ENCODE data around the gene SLC13A5. TPM values are rescaled to one million over a fixed set of nuclear protein-coding genes. Genes with fewer than 3 reads are reported as not detected.

SLC13A5 gene
- total RNA-seq, 1 experiment from 2014 or later = not detected

DNA sequence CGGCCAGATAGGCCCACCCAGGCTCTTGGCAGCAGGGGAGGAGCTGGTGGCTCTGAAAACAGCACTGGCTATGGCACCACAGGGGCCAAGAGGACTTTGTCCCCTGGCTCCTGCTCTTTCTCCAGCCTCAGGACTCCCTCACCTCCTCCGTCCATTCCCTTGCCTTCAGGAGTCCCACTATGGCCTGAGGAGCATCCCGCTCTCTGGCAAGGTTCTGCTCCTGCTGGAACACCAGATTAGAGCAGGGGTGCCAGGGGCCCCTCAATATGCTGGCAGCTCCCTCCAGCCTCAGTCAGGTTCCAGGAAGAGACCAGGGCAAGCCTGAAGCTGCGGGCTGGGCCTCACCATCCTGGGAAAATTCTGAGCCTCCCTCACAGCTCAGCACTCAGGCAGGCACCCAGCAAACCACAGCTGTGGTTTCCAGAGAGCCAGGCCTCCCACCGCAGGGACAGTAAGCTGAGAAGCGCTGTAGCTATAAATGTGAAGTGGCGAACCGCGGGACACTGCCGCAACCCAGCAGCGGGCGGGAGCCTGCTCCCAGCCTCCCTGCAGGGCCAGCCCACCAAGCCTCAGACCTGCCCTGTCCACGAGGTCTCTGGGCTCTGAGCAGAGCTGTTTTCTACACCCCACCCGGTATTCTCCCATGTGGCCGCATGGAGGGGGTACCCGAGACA is 35.9 kb downstream of the SLC13A5 start:
- Histone ChIP-seq H2AFZ (ENCODE audit: low read length) (no peak overlapping the region), H3K9me3 (ENCODE audit: low read length) (no peaks in the 10 kb centered on the region), H3K9me2 (replicated peaks; ENCODE audit: low read length) (no peaks in the 10 kb centered on the region), H3K9ac (ENCODE audit: low read length) (no peak overlapping the region), H3K79me2 (ENCODE audit: low read length) (no peaks in the 10 kb centered on the region), H3K4me1 (ENCODE audit: insufficient read depth, low read length) (peaks cover 19% of the 10 kb centered on the region), H3K27ac (ENCODE audit: low read length) (no peak overlapping the region), H3K4me3 (ENCODE audit: low read length) (no peak overlapping the region), H3K36me3 (ENCODE audit: low read depth, low read length) (no peaks in the 10 kb centered on the region), H3K4me2 (ENCODE audit: low read length) (no peak overlapping the region), H3F3A (ENCODE audit: low read length, unreplicated experiment) (no peaks in the 10 kb centered on the region), H4K20me1 (ENCODE audit: low read length) (no peaks in the 10 kb centered on the region), H3K27me3 (ENCODE audit: low read length) (no peaks in the 10 kb centered on the region)
- ATAC-seq (no peak), DNase-seq (no peak)
- ChIA-PET POLR2A (ENCODE audit: unreplicated experiment) (no interaction called here), CTCF (interaction anchor here (0.6 kb wide), 1 partner anchor 119 kb away, joined by 3 read pairs; no protein-coding TSS in a partner anchor)
- TF ChIP-seq EZH2phosphoT487 (IDR thresholded peaks at IDR 0.05; ENCODE audit: borderline replicate concordance, low read length) = no peak
- TF ChIP-seq, protein P1, sequence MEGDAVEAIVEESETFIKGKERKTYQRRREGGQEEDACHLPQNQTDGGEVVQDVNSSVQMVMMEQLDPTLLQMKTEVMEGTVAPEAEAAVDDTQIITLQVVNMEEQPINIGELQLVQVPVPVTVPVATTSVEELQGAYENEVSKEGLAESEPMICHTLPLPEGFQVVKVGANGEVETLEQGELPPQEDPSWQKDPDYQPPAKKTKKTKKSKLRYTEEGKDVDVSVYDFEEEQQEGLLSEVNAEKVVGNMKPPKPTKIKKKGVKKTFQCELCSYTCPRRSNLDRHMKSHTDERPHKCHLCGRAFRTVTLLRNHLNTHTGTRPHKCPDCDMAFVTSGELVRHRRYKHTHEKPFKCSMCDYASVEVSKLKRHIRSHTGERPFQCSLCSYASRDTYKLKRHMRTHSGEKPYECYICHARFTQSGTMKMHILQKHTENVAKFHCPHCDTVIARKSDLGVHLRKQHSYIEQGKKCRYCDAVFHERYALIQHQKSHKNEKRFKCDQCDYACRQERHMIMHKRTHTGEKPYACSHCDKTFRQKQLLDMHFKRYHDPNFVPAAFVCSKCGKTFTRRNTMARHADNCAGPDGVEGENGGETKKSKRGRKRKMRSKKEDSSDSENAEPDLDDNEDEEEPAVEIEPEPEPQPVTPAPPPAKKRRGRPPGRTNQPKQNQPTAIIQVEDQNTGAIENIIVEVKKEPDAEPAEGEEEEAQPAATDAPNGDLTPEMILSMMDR (conservative IDR thresholded peaks at IDR 0.05; ENCODE audit: low read depth, low read length) = no peak
- no peak for TF ChIP-seq EZH2 (IDR thresholded peaks at IDR 0.05; ENCODE audit: low read length, unreplicated experiment)
- BruUV-seq (replicated peaks) = no TSS peak
- intact Hi-C loops (cut with micrococcal nuclease) = no loop called here

DNA sequence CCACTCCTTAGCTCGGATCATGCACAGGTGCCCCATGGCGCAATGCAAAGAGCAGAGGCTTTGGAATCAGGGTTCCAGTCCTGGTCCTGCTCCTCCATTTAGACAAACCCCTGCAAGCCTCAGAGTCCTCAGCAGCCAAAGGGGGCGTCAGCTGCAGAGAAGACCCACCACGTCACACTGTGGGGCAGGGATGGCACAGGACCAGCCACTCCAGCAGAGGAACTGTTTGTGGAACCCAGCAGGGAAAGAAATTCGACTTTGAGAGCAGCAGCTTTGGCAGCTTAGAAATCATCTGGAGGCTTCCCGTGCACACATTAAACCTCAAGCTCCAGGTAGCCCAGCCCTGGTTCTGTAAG is 36.4 kb downstream of the SLC13A5 start:
- no peaks in the 10 kb centered on the region for H3K79me2 ChIP-seq (ENCODE audit: low read length)
- H3K27me3 ChIP-seq (ENCODE audit: low read length) = no peaks in the 10 kb centered on the region
- no peak overlapping the region for H2AFZ ChIP-seq (ENCODE audit: low read length)
- intact Hi-C loops (cut with micrococcal nuclease) = no loop called here
- TF ChIP-seq, protein P1 (conservative IDR thresholded peaks at IDR 0.05; ENCODE audit: low read depth, low read length) = no peak
- no peak for TF ChIP-seq EZH2phosphoT487 (IDR thresholded peaks at IDR 0.05; ENCODE audit: borderline replicate concordance, low read length)
- no peak for TF ChIP-seq EZH2 (IDR thresholded peaks at IDR 0.05; ENCODE audit: low read length, unreplicated experiment)
- H3K4me2 ChIP-seq (ENCODE audit: low read length) = no peak overlapping the region
- H3K9ac ChIP-seq (ENCODE audit: low read length) = no peak overlapping the region
- H4K20me1 ChIP-seq (ENCODE audit: low read length) = no peaks in the 10 kb centered on the region
- ChIA-PET POLR2A (ENCODE audit: unreplicated experiment) (no interaction called here), CTCF (no interaction called here)
- no peak overlapping the region for H3K4me3 ChIP-seq (ENCODE audit: low read length)
- no TSS peak for BruUV-seq (replicated peaks)
- H3K9me3 ChIP-seq (ENCODE audit: low read length) = no peaks in the 10 kb centered on the region
- H3F3A ChIP-seq (ENCODE audit: low read length, unreplicated experiment) = no peaks in the 10 kb centered on the region
- H3K27ac ChIP-seq (ENCODE audit: low read length) = no peak overlapping the region
- no peaks in the 10 kb centered on the region for H3K9me2 ChIP-seq (replicated peaks; ENCODE audit: low read length)
- peaks cover 19% of the 10 kb centered on the region for H3K4me1 ChIP-seq (ENCODE audit: insufficient read depth, low read length)
- no peak for ATAC-seq
- H3K36me3 ChIP-seq (ENCODE audit: low read depth, low read length) = no peaks in the 10 kb centered on the region
- DNase-seq = no peak

DNA sequence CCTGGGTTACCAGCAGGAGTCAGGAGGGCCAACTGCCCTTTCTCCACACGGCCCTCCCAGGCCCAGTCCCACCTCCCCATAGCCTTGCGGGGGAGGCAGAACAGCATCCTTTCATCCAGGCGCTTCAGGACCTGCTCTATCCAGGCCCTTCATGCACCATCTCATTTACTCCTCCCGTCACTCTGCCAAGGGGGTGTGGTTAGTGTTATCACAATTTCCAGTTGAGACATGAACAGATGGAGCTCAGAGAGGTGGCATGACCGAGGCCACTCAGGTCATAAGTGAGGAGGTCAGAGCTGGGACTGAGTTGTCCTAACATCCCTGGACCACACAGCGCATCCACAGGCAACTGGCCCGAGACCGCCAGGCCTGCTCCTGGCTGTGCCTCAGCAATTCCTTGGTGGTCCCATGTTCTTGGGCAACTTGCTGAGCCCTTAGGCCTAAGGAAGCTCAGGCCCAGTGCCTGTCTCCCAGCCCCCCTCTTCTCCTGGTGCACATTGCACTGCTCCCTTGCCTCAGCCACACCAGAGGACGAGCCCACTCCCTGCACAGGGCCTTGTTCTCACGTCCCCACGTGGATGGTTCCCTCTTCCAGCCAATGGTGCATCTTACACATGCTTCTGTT is 37.9 kb downstream of the SLC13A5 start:
- DNase-seq (no peak), ATAC-seq (no peak)
- TF ChIP-seq EZH2phosphoT487 (IDR thresholded peaks at IDR 0.05; ENCODE audit: borderline replicate concordance, low read length) (no peak), EZH2 (IDR thresholded peaks at IDR 0.05; ENCODE audit: low read length, unreplicated experiment) (no peak)
- TF ChIP-seq, protein P1 (conservative IDR thresholded peaks at IDR 0.05; ENCODE audit: low read depth, low read length) = no peak
- Histone ChIP-seq H3K4me3 (ENCODE audit: low read length) (no peak overlapping the region), H3K36me3 (ENCODE audit: low read depth, low read length) (no peaks in the 10 kb centered on the region), H3K79me2 (ENCODE audit: low read length) (no peaks in the 10 kb centered on the region), H3K9me3 (ENCODE audit: low read length) (no peaks in the 10 kb centered on the region), H3F3A (ENCODE audit: low read length, unreplicated experiment) (no peaks in the 10 kb centered on the region), H3K9me2 (replicated peaks; ENCODE audit: low read length) (no peaks in the 10 kb centered on the region), H2AFZ (ENCODE audit: low read length) (no peak overlapping the region), H4K20me1 (ENCODE audit: low read length) (no peaks in the 10 kb centered on the region), H3K4me2 (ENCODE audit: low read length) (no peak overlapping the region), H3K9ac (ENCODE audit: low read length) (no peak overlapping the region), H3K27ac (ENCODE audit: low read length) (no peak overlapping the region), H3K27me3 (ENCODE audit: low read length) (no peaks in the 10 kb centered on the region), H3K4me1 (ENCODE audit: insufficient read depth, low read length) (peaks cover 33% of the 10 kb centered on the region)
- POLR2A ChIA-PET (ENCODE audit: unreplicated experiment) = no interaction called here
- intact Hi-C loops (cut with micrococcal nuclease) = no loop called here
- no TSS peak for BruUV-seq (replicated peaks)
- CTCF ChIA-PET = no interaction called here

Data from PC-3 (cell line).